WTC11 (cell line): ENCODE measurements around the gene CMC1. TPM values are rescaled to one million over a fixed set of nuclear protein-coding genes. Genes with fewer than 3 reads are reported as not detected.

ENCODE experiments used
- ATAC-seq: fragments of 200-7000 bp; cut with Tn5 transposase; 2 replicates; pipeline ENCODE4 v1.10.0; 2021; ENCODE audit warnings: mild to moderate bottlenecking, moderate library complexity
- Bru-seq: library from RNA; stranded (reverse); fragments of 400-500 nt; gene quantifications from one replicate; lab custom pipeline; 2021; lab: Mats Ljungman, UMichigan
- CTCF ChIA-PET: fragments of 300-600 bp; sonication (Branson Sonifier 250); formaldehyde crosslinking; loops from one replicate; lab custom pipeline; 2021; ENCODE audit warnings: antibody characterized with exemption; lab: Charles Lee
- POLR2A ChIA-PET: fragments of 350-600 bp; sonication (Branson Sonifier 250); formaldehyde crosslinking; loops from one replicate; lab custom pipeline; 2021; ENCODE audit warnings: antibody characterized with exemption; lab: Charles Lee
- DNase-seq: peaks from one replicate; pipeline ENCODE4 v3.0.0; 2021; ENCODE audit warnings: low spot score
- H3K27ac Mint-ChIP-seq: 2 replicates; pipeline ENCODE4 v1.8.0; 2021; ENCODE audit warnings: mixed read lengths
- H3K27me3 Mint-ChIP-seq: 2 replicates; pipeline ENCODE4 v1.8.0; 2021; ENCODE audit warnings: low read depth, mild to moderate bottlenecking, moderate library complexity, mixed read lengths
- H3K36me3 Mint-ChIP-seq: 2 replicates; pipeline ENCODE4 v1.8.0; 2021; ENCODE audit warnings: mixed read lengths
- H3K4me1 Mint-ChIP-seq: 2 replicates; pipeline ENCODE4 v1.8.0; 2022; ENCODE audit warnings: mixed read lengths
- H3K4me3 Mint-ChIP-seq: 2 replicates; pipeline ENCODE4 v1.8.0; 2021; ENCODE audit warnings: mild to moderate bottlenecking, moderate library complexity, mixed read lengths
- H3K9me3 Mint-ChIP-seq: 2 replicates; pipeline ENCODE4 v1.8.0; 2021; ENCODE audit warnings: mixed read lengths
- AFF4 ChIP-seq: sonication (generic); formaldehyde crosslinking; IDR thresholded peaks from 2 replicates; pipeline ENCODE4 v1.8.1; 2023; ENCODE audit warnings: mild to moderate bottlenecking, missing genetic modification reagents, borderline replicate concordance
- CDX4 ChIP-seq: fragments of 250-450 bp; sonication (Bioruptor Pico); IDR thresholded peaks from 2 replicates; pipeline ENCODE4 v1.9.0; 2021; ENCODE audit warnings: moderate library complexity, mild to moderate bottlenecking, inconsistent platforms, borderline replicate concordance
- ESRRA ChIP-seq: sonication (generic); formaldehyde crosslinking; IDR thresholded peaks from 2 replicates; pipeline ENCODE4 v1.8.1; 2022; ENCODE audit warnings: mild to moderate bottlenecking, missing genetic modification reagents, borderline replicate concordance
- GABPB1 ChIP-seq: sonication (generic); formaldehyde crosslinking; IDR thresholded peaks from 2 replicates; pipeline ENCODE4 v1.8.1; 2023; ENCODE audit warnings: mild to moderate bottlenecking, missing genetic modification reagents
- JAZF1 ChIP-seq: fragments of 250-450 bp; sonication (Bioruptor Pico); IDR thresholded peaks from 2 replicates; pipeline ENCODE4 v1.9.0; 2021; ENCODE audit warnings: moderate library complexity, mild to moderate bottlenecking, inconsistent platforms
- NR1H2 ChIP-seq: sonication (generic); formaldehyde crosslinking; IDR thresholded peaks from 2 replicates; pipeline ENCODE4 v1.9.0; 2021; ENCODE audit warnings: mild to moderate bottlenecking, moderate library complexity, missing genetic modification reagents
- NR3C1 ChIP-seq: sonication (generic); formaldehyde crosslinking; conservative IDR thresholded peaks from 2 replicates; pipeline ENCODE4 v1.8.1; 2023; ENCODE audit warnings: low read depth, mild to moderate bottlenecking, missing genetic modification reagents
- OVOL2 ChIP-seq: fragments of 250-450 bp; sonication (Bioruptor Pico); IDR thresholded peaks from 2 replicates; pipeline ENCODE4 v1.9.0; 2021; ENCODE audit warnings: mild to moderate bottlenecking, borderline replicate concordance
- PREB ChIP-seq: sonication (generic); formaldehyde crosslinking; IDR thresholded peaks from 2 replicates; pipeline ENCODE4 v1.8.1; 2022; ENCODE audit warnings: mild to moderate bottlenecking, missing genetic modification reagents, moderate library complexity, borderline replicate concordance
- PRRX2 ChIP-seq: fragments of 250-450 bp; sonication (Bioruptor Pico); IDR thresholded peaks from 2 replicates; pipeline ENCODE4 v1.8.0; 2021; ENCODE audit warnings: mild to moderate bottlenecking
- RORB ChIP-seq: fragments of 250-450 bp; sonication (Bioruptor Pico); IDR thresholded peaks from 2 replicates; pipeline ENCODE4 v1.9.0; 2021; ENCODE audit warnings: mild to moderate bottlenecking
- SMAD3 ChIP-seq: sonication (generic); formaldehyde crosslinking; IDR thresholded peaks from 2 replicates; pipeline ENCODE4 v1.8.0; 2022; ENCODE audit warnings: missing genetic modification reagents, mild to moderate bottlenecking, borderline replicate concordance
- SMAD4 ChIP-seq: sonication (generic); formaldehyde crosslinking; IDR thresholded peaks from 2 replicates; pipeline ENCODE4 v1.8.0; 2022; ENCODE audit warnings: mild to moderate bottlenecking, missing genetic modification reagents
- TEAD1 ChIP-seq: sonication (generic); formaldehyde crosslinking; IDR thresholded peaks from 2 replicates; pipeline ENCODE4 v1.8.0; 2022; ENCODE audit warnings: mild to moderate bottlenecking, missing genetic modification reagents
- USF1 ChIP-seq: sonication (generic); formaldehyde crosslinking; IDR thresholded peaks from 2 replicates; pipeline ENCODE4 v1.8.0; 2022; ENCODE audit warnings: mild to moderate bottlenecking, missing genetic modification reagents
- ZNF317 ChIP-seq: sonication (generic); formaldehyde crosslinking; IDR thresholded peaks from 2 replicates; pipeline ENCODE4 v1.8.1; 2023; ENCODE audit warnings: low read depth, mild to moderate bottlenecking, moderate library complexity, missing genetic modification reagents, borderline replicate concordance
- ZNF423 ChIP-seq: fragments of 250-450 bp; sonication (Bioruptor Pico); IDR thresholded peaks from 2 replicates; pipeline ENCODE4 v2.1.2; 2022; ENCODE audit warnings: mild to moderate bottlenecking, moderate library complexity
- long read RNA-seq, 3 experiments: library from RNA in 1 of 3; library from capped mRNA in 1 of 3; library from polyadenylated mRNA in 1 of 3; unstranded in 2 of 3; stranded (forward) in 1 of 3; transcript quantifications; one replicate each; pipeline ENCODE4 v2.0.0, GENCODE V29; 2021
- total RNA-seq: library from RNA; stranded (reverse); gene quantifications from 3 replicates; pipeline ENCODE4 v1.2.3, GENCODE V29; 2021
- TF ChIP-seq, protein P1 (sequence below): sonication (generic); formaldehyde crosslinking; IDR thresholded peaks from 2 replicates; pipeline ENCODE4 v1.8.1; 2022; ENCODE audit warnings: low read depth, mild to moderate bottlenecking, moderate library complexity, missing genetic modification reagents, borderline replicate concordance
- TF ChIP-seq, protein P2 (sequence below): sonication (generic); formaldehyde crosslinking; IDR thresholded peaks from 2 replicates; pipeline ENCODE4 v1.8.1; 2023; ENCODE audit warnings: mild to moderate bottlenecking, missing genetic modification reagents, moderate library complexity
- TF ChIP-seq, protein P3 (sequence below): sonication (generic); formaldehyde crosslinking; IDR thresholded peaks from 2 replicates; pipeline ENCODE4 v1.8.0; 2023; ENCODE audit warnings: missing genetic modification reagents, mild to moderate bottlenecking, borderline replicate concordance

CMC1 gene
- total RNA-seq (25.3 to 29.6 TPM (median 26.4 TPM) in 3 replicates), Bru-seq, nascent RNA (percentile 86 among the genes with signal in this experiment)
- long read RNA-seq, experiment 1, full-length matches to known transcripts, result 45 of 58 reads
- long read RNA-seq, experiment 1, partial matches to known transcripts, result 2 of 58 reads
- long read RNA-seq, experiment 1, other reads (novel, unspliced or antisense), result 11 of 58 reads
- long read RNA-seq, experiment 2, full-length matches to known transcripts, result 45 of 49 reads
- long read RNA-seq, experiment 2, partial matches to known transcripts, result 0 of 49 reads
- long read RNA-seq, experiment 2, other reads (novel, unspliced or antisense), result 4 of 49 reads
- long read RNA-seq, experiment 3, partial matches to known transcripts, result 0 of 1 reads
- long read RNA-seq, experiment 3, other reads (novel, unspliced or antisense), result 0 of 1 reads

DNA sequence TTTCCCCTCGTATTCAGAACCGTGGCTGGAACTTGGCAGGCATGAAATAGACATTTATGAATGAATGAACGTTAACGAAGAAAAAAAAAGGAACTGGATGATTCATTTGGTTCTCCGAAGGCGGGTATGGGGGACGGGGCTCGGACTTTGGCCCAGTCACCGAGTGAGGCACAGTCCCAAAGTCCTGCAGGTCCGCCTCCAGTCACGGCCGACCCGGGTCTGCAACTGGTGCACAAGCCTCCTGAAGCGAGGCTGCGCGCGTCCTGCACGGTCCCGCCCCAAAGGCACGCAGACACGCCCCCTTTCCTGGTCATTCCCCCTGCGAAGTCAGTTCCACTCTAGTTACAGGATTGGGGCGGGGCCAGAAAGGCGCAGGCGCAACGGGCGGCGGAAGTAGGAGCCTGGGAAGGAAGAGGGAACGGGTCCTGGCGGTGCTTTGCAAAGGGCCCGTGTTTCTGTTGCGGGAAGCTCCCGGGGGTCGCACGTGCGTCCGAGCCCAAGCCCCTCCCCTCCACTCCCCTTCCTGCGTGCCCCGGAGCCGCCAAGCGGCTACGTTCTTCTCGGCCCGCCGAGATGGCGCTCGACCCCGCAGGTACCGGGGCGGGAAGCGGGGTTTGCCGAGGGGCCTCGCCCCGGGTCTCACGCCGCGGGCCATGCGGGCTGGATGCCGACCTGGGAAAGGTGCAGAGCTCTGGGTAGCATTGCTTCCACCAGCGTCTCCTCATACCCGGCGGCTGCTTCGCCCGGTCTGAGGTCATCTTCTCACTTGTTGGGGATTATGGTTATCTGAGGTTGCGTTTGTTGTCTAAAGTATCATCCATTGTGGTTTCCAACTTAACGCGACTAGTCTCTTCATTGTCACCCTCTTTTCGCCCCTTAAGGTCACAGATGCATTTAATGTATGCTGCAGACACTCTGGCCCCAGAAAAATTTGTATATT lies at the start of gene CMC1:
TSS of gene CMC1 (plus strand) at position 399 of the 940 bp plus-strand sequence. CDS start at position 574, 175 bp downstream.
- no peaks in the 10 kb centered on the region for H3K27me3 Mint-ChIP-seq
- ATAC-seq (peak; percentile 91), DNase-seq (peak; percentile 99)
- ChIA-PET POLR2A (interaction anchor here (0.5 to 1.3 kb wide), 6 partner anchors 15 to 279 kb away, joined by 3 to 10 read pairs (median 4); partner anchors contain the start of genes AZI2 and ZCWPW2), CTCF (interaction anchor here (0.6 to 2.3 kb wide), 5 partner anchors 28 to 1618 kb away, joined by 3 to 8 read pairs (median 3); partner anchors contain the start of gene EOMES)
- H3K4me3 Mint-ChIP-seq, result peak within 1 kb of the TSS; percentile 84
- peak within 1 kb of the TSS; percentile 91 for H3K27ac Mint-ChIP-seq
- H3K9me3 Mint-ChIP-seq, result peaks cover 6% of the 10 kb centered on the region
- H3K36me3 Mint-ChIP-seq, result no peaks in the 10 kb centered on the region
- H3K4me1 Mint-ChIP-seq, result peaks cover 69% of the 10 kb centered on the region
- TF ChIP-seq, protein P1, sequence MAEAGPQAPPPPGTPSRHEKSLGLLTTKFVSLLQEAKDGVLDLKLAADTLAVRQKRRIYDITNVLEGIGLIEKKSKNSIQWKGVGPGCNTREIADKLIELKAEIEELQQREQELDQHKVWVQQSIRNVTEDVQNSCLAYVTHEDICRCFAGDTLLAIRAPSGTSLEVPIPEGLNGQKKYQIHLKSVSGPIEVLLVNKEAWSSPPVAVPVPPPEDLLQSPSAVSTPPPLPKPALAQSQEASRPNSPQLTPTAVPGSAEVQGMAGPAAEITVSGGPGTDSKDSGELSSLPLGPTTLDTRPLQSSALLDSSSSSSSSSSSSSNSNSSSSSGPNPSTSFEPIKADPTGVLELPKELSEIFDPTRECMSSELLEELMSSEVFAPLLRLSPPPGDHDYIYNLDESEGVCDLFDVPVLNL (CRISPR knock-in tag), result no peak
- TF ChIP-seq PRRX2 (CRISPR knock-in tag) (no peak), SMAD3 (0 out of 2 replicates have a peak, but pooled peaks have one; percentile 71), NR3C1 (no peak), OVOL2 (CRISPR knock-in tag) (no peak), PREB (0 out of 2 replicates have a peak, but pooled peaks have one; percentile 61), RORB (CRISPR knock-in tag) (no peak), JAZF1 (CRISPR knock-in tag) (no peak), ZNF317 (CRISPR knock-in tag) (0 out of 2 replicates have a peak, but pooled peaks have one; percentile 22), NR1H2 (CRISPR knock-in tag) (no peak), AFF4 (peak; percentile 69; the same call in 1 of the 2 replicates), ZNF423 (CRISPR knock-in tag) (no peak), ESRRA (CRISPR knock-in tag) (peak; percentile 90), GABPB1 (CRISPR knock-in tag) (peak; percentile 62), CDX4 (CRISPR knock-in tag) (no peak), TEAD1 (CRISPR knock-in tag) (peak; percentile 85), USF1 (CRISPR knock-in tag) (peak; percentile 72), SMAD4 (CRISPR knock-in tag) (peak; percentile 71; the same call in 1 of the 2 replicates)
- TF ChIP-seq, protein P2, sequence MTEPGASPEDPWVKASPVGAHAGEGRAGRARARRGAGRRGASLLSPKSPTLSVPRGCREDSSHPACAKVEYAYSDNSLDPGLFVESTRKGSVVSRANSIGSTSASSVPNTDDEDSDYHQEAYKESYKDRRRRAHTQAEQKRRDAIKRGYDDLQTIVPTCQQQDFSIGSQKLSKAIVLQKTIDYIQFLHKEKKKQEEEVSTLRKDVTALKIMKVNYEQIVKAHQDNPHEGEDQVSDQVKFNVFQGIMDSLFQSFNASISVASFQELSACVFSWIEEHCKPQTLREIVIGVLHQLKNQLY (CRISPR knock-in tag), result peak; percentile 90; the same call in 1 of the 2 replicates
- TF ChIP-seq, protein P3, sequence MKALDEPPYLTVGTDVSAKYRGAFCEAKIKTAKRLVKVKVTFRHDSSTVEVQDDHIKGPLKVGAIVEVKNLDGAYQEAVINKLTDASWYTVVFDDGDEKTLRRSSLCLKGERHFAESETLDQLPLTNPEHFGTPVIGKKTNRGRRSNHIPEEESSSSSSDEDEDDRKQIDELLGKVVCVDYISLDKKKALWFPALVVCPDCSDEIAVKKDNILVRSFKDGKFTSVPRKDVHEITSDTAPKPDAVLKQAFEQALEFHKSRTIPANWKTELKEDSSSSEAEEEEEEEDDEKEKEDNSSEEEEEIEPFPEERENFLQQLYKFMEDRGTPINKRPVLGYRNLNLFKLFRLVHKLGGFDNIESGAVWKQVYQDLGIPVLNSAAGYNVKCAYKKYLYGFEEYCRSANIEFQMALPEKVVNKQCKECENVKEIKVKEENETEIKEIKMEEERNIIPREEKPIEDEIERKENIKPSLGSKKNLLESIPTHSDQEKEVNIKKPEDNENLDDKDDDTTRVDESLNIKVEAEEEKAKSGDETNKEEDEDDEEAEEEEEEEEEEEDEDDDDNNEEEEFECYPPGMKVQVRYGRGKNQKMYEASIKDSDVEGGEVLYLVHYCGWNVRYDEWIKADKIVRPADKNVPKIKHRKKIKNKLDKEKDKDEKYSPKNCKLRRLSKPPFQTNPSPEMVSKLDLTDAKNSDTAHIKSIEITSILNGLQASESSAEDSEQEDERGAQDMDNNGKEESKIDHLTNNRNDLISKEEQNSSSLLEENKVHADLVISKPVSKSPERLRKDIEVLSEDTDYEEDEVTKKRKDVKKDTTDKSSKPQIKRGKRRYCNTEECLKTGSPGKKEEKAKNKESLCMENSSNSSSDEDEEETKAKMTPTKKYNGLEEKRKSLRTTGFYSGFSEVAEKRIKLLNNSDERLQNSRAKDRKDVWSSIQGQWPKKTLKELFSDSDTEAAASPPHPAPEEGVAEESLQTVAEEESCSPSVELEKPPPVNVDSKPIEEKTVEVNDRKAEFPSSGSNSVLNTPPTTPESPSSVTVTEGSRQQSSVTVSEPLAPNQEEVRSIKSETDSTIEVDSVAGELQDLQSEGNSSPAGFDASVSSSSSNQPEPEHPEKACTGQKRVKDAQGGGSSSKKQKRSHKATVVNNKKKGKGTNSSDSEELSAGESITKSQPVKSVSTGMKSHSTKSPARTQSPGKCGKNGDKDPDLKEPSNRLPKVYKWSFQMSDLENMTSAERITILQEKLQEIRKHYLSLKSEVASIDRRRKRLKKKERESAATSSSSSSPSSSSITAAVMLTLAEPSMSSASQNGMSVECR (CRISPR knock-in tag), result peak; percentile 95
